Smooth muscle cell of the brain vasculature (primary cell): ENCODE measurements around the gene RAB9B.

ENCODE experiments used
- DNase-seq: peaks from one replicate; pipeline ENCODE4 v3.0.0-alpha.2; 2012; ENCODE audit warnings: low read depth, low spot score

The RAB9B gene

GRCh38 chrX:103811858-103812257 is 20.2 kb downstream of the RAB9B start:
- DNase-seq: no peak

- no peak for DNase-seq
Measured at GRCh38 chrX:103806862-103807474, 25.1 kb downstream of the RAB9B start.

- no peak for DNase-seq
Measured at GRCh38 chrX:103805860-103806259, 26.2 kb downstream of the RAB9B start.

- DNase-seq: no peak
Measured at GRCh38 chrX:103800318-103800717, 31.7 kb downstream of the RAB9B start.

GRCh38 chrX:103797691-103798090 is 34.4 kb downstream of the RAB9B start:
- DNase-seq: no peak

- no peak for DNase-seq
Measured at GRCh38 chrX:103794119-103794518, 37.9 kb downstream of the RAB9B start.

GRCh38 chrX:103793545-103793940 is 38.5 kb downstream of the RAB9B start:
- no peak for DNase-seq

- no peak for DNase-seq
Measured at GRCh38 chrX:103792916-103793544, 39.0 kb downstream of the RAB9B start.

GRCh38 chrX:103791826-103792485 is 40.1 kb downstream of the RAB9B start:
- DNase-seq: no peak

- no peak for DNase-seq
Measured at GRCh38 chrX:103791228-103791627, 40.8 kb downstream of the RAB9B start.

- no peak for DNase-seq
Measured at GRCh38 chrX:103789004-103789403, 43.1 kb downstream of the RAB9B start.

- DNase-seq: no peak
Measured at GRCh38 chrX:103783971-103784370, 48.1 kb downstream of the RAB9B start.

GRCh38 chrX:103783196-103783595 is 48.9 kb downstream of the RAB9B start:
- DNase-seq: no peak

- DNase-seq: no peak
Measured at GRCh38 chrX:103782640-103783039, 49.4 kb downstream of the RAB9B start.

GRCh38 chrX:103781706-103782105 is 50.4 kb downstream of the RAB9B start:
- no peak for DNase-seq

- DNase-seq: no peak
Measured at GRCh38 chrX:103781062-103781402, 51.0 kb downstream of the RAB9B start.

- no peak for DNase-seq
Measured at GRCh38 chrX:103780336-103781061, 51.6 kb downstream of the RAB9B start.

GRCh38 chrX:103779141-103779789 is 52.8 kb downstream of the RAB9B start:
- DNase-seq: no peak

- no peak for DNase-seq
Measured at GRCh38 chrX:103776546-103776945, 55.5 kb downstream of the RAB9B start, which contains the start of gene PLP1. TSS of gene PLP1 (plus strand) at chrX:103776840. CDS start at chrX:103776996, 156 bp downstream.

- peak; percentile 9 for DNase-seq
Measured at GRCh38 chrX:103774070-103774642, 57.9 kb downstream of the RAB9B start.

- DNase-seq: no peak
Measured at GRCh38 chrX:103773445-103773844, 58.6 kb downstream of the RAB9B start.
